RCC 7860 (cell line): ENCODE data around the gene HNF4A.

Experiments used
- DNase-seq: peaks from one replicate; pipeline ENCODE4 v3.0.0-alpha.2; 2015; ENCODE audit warnings: low spot score
- FAIRE-seq: peaks from 2 replicates; lab custom pipeline; 2012; peaks lifted over from hg19 to GRCh38; lab: Jason Lieb, UNC

HNF4A gene

GRCh38 chr20:44390280-44390679 lies 34.8 kb downstream of the HNF4A start:
- FAIRE-seq (no peak), DNase-seq (no peak)

GRCh38 chr20:44392088-44392775 lies 36.7 kb downstream of the HNF4A start:
- DNase-seq (no peak), FAIRE-seq (no peak)

GRCh38 chr20:44392776-44393607 lies 37.5 kb downstream of the HNF4A start:
- no peak for FAIRE-seq
- DNase-seq = no peak

- no peak for FAIRE-seq
These were observed 38.3 kb downstream of the HNF4A start for GRCh38 chr20:44393608-44394451.

GRCh38 chr20:44394452-44394701 lies 38.9 kb downstream of the HNF4A start:
- no peak for DNase-seq
- FAIRE-seq = no peak

More at GRCh38 chr20:44393608-44394451, 38.3 kb downstream of the HNF4A start:
- DNase-seq = no peak

- DNase-seq (no peak), FAIRE-seq (no peak)
These were observed 39.4 kb downstream of the HNF4A start for GRCh38 chr20:44394702-44395460.

GRCh38 chr20:44395461-44396340 lies 40.2 kb downstream of the HNF4A start:
- no peak for DNase-seq
- no peak for FAIRE-seq

- DNase-seq (no peak), FAIRE-seq (no peak)
These were observed 41.1 kb downstream of the HNF4A start for GRCh38 chr20:44396369-44397130.

- peak; percentile 44 for DNase-seq
- FAIRE-seq = no peak
These were observed 42.8 kb downstream of the HNF4A start for GRCh38 chr20:44398335-44398734.

GRCh38 chr20:44399446-44399845 lies 43.9 kb downstream of the HNF4A start:
- no peak for DNase-seq
- no peak for FAIRE-seq

GRCh38 chr20:44400671-44400969 lies 45.1 kb downstream of the HNF4A start:
- no peak for FAIRE-seq
- DNase-seq = no peak

- no peak for DNase-seq
- FAIRE-seq = no peak
These were observed 45.7 kb downstream of the HNF4A start for GRCh38 chr20:44400970-44401769.

GRCh38 chr20:44401770-44402390 lies 46.4 kb downstream of the HNF4A start:
- DNase-seq = no peak

GRCh38 chr20:44402391-44403193 lies 47.1 kb downstream of the HNF4A start:
- DNase-seq = no peak
- FAIRE-seq = no peak

More at GRCh38 chr20:44401770-44402390, 46.4 kb downstream of the HNF4A start:
- no peak for FAIRE-seq

- FAIRE-seq = no peak
- DNase-seq = no peak
These were observed 48.0 kb downstream of the HNF4A start for GRCh38 chr20:44403194-44404112.
